Brain microvascular endothelial cell (primary cell): ENCODE data around the gene HBP1.

ENCODE experiments used
- DNase-seq: peaks from one replicate; pipeline ENCODE4 v3.0.0-alpha.2; 2020
- H3K27ac ChIP-seq: fragments of 250-450 bp; sonication (Bioruptor Pico); 2 replicates; pipeline ENCODE4 v1.5.1; 2020; ENCODE audit warnings: mild to moderate bottlenecking, moderate library complexity
- H3K27me3 ChIP-seq: fragments of 250-450 bp; sonication (Bioruptor Pico); replicated peaks from 2 replicates; pipeline ENCODE4 v1.5.1; 2020; ENCODE audit warnings: mild to moderate bottlenecking
- H3K36me3 ChIP-seq: fragments of 250-450 bp; sonication (Bioruptor Pico); replicated peaks from 2 replicates; pipeline ENCODE4 v1.5.1; 2020; ENCODE audit warnings: mild to moderate bottlenecking
- H3K4me3 ChIP-seq: 2 replicates; pipeline ENCODE4 v1.5.1; 2011; ENCODE audit warnings: low read depth, mild to moderate bottlenecking, control low read depth, low read length, moderate library complexity
- CTCF ChIP-seq: IDR thresholded peaks from 2 replicates; pipeline ENCODE4 v1.5.1; 2011; ENCODE audit warnings: low read depth, mild to moderate bottlenecking, moderate library complexity, low read length, control low read depth, inconsistent platforms; ENCODE audit errors: missing control alignments
- in situ Hi-C: cut with HindIII; loops from 2 replicates; pipeline ENCODE4 v1.10.0; 2017; ENCODE audit warnings: low sequenced_read_pairs, low pct_ligation_motif_present

HBP1 gene

GRCh38 chr7:107185716-107186115, 16.9 kb downstream of the HBP1 start:
- no peak for DNase-seq
- peaks cover 39% of the 10 kb centered on the region for H3K36me3 ChIP-seq
- H3K27me3 ChIP-seq, result no peaks in the 10 kb centered on the region
- no peak overlapping the region for H3K27ac ChIP-seq
- TF ChIP-seq CTCF, result no peak
- no peak overlapping the region for H3K4me3 ChIP-seq
- in situ Hi-C loops, result no loop called here

- Histone ChIP-seq H3K4me3 (no peak overlapping the region), H3K27me3 (no peaks in the 10 kb centered on the region), H3K27ac (no peak overlapping the region), H3K36me3 (peaks cover 37% of the 10 kb centered on the region)
- no peak for TF ChIP-seq CTCF
- in situ Hi-C loops, result no loop called here
- no peak for DNase-seq
Observed at GRCh38 chr7:107186240-107186639, 17.4 kb downstream of the HBP1 start.

- Histone ChIP-seq H3K27me3 (no peaks in the 10 kb centered on the region), H3K27ac (no peak overlapping the region), H3K36me3 (peaks cover 37% of the 10 kb centered on the region), H3K4me3 (no peak overlapping the region)
- in situ Hi-C loops, result no loop called here
- TF ChIP-seq CTCF, result no peak
- DNase-seq, result no peak
Observed at GRCh38 chr7:107187774-107188173, 19.0 kb downstream of the HBP1 start.

GRCh38 chr7:107190090-107190489, 21.3 kb downstream of the HBP1 start:
- no peak overlapping the region for H3K27ac ChIP-seq
- H3K4me3 ChIP-seq, result no peak overlapping the region
- peaks cover 28% of the 10 kb centered on the region for H3K36me3 ChIP-seq
- no peak for DNase-seq
- in situ Hi-C loops, result no loop called here
- no peak for TF ChIP-seq CTCF
- H3K27me3 ChIP-seq, result no peaks in the 10 kb centered on the region

GRCh38 chr7:107194052-107194451, 25.2 kb downstream of the HBP1 start:
- Histone ChIP-seq H3K27me3 (no peaks in the 10 kb centered on the region), H3K4me3 (no peak overlapping the region), H3K27ac (no peak overlapping the region), H3K36me3 (peaks cover 29% of the 10 kb centered on the region)
- in situ Hi-C loops, result no loop called here
- no peak for DNase-seq
- no peak for TF ChIP-seq CTCF

- DNase-seq, result no peak
- Histone ChIP-seq H3K27ac (no peak overlapping the region), H3K36me3 (peaks cover 45% of the 10 kb centered on the region), H3K4me3 (no peak overlapping the region), H3K27me3 (no peaks in the 10 kb centered on the region)
- in situ Hi-C loops, result no loop called here
- TF ChIP-seq CTCF, result no peak
Observed at GRCh38 chr7:107196834-107197610, 28.2 kb downstream of the HBP1 start.
